ENCODE results near the gene CCHCR1. TPM values are rescaled to one million over a fixed set of nuclear protein-coding genes. Genes with fewer than 3 reads are reported as not detected.

Gene CCHCR1
- total RNA-seq, 1 experiment from 2014 or later, result 43.2 TPM

DNA sequence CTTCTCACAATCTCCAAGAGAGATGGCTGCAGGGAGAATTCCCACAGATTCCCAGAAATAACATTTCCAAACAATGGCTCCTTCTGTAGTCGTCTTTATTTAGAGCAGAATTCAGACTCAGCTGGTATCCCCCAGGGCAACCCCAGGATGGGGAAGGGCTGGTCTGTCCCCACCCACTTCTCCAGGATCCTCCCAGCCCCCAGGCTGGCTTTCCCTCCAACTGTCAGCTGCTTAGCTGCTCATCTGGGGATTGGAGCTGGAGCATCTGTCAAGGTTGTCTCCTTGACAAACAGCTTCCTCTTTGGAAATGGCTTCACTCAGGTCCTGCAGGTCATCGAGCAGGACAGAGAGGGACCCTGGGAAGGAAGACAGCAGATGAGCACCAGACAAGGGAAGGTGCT lies 15.2 kb downstream of the CCHCR1 start:
- no peaks in the 10 kb centered on the region for H3K9me3 Mint-ChIP-seq (ENCODE audit: unreplicated experiment)
- Histone ChIP-seq H3K9me3 (no peaks in the 10 kb centered on the region), H3K27me3 (replicated peaks; ENCODE audit: control insufficient read depth, insufficient read depth, low read length) (no peaks in the 10 kb centered on the region), H3K4me1 (0 out of 2 replicates have a peak, but pooled peaks cover 3% of the 10 kb centered on the region), H3K4me3 (ENCODE audit: low read depth, low read length) (no peak overlapping the region), H3K36me3 (ENCODE audit: control insufficient read depth, insufficient read depth, low read length) (no peaks in the 10 kb centered on the region)
- peaks cover 12% of the 10 kb centered on the region for H3K4me1 Mint-ChIP-seq (ENCODE audit: low read depth, unreplicated experiment)
- CTCF ChIA-PET, result no interaction called here
- POLR2A ChIA-PET, result no interaction called here
- intact Hi-C loops (cut with micrococcal nuclease; ENCODE audit: unreplicated experiment), result no loop called here
- H3K36me3 Mint-ChIP-seq (ENCODE audit: insufficient read depth, unreplicated experiment), result peaks cover 9% of the 10 kb centered on the region
- no peak for DNase-seq
- TF ChIP-seq, protein P1, sequence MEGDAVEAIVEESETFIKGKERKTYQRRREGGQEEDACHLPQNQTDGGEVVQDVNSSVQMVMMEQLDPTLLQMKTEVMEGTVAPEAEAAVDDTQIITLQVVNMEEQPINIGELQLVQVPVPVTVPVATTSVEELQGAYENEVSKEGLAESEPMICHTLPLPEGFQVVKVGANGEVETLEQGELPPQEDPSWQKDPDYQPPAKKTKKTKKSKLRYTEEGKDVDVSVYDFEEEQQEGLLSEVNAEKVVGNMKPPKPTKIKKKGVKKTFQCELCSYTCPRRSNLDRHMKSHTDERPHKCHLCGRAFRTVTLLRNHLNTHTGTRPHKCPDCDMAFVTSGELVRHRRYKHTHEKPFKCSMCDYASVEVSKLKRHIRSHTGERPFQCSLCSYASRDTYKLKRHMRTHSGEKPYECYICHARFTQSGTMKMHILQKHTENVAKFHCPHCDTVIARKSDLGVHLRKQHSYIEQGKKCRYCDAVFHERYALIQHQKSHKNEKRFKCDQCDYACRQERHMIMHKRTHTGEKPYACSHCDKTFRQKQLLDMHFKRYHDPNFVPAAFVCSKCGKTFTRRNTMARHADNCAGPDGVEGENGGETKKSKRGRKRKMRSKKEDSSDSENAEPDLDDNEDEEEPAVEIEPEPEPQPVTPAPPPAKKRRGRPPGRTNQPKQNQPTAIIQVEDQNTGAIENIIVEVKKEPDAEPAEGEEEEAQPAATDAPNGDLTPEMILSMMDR (IDR thresholded peaks at IDR 0.05; ENCODE audit: insufficient read depth in 1 of 2, low read depth in 1 of 2, low read length in 1 of 2, severe bottlenecking in 1 of 2, unreplicated experiment in 1 of 2), result no peak
- no peaks in the 10 kb centered on the region for H3K27me3 Mint-ChIP-seq (ENCODE audit: insufficient read depth, unreplicated experiment)
- BruUV-seq (replicated peaks), result TSS peak; percentile 29
- H3K27ac Mint-ChIP-seq (ENCODE audit: unreplicated experiment), result no peak overlapping the region
- H3K4me3 Mint-ChIP-seq (ENCODE audit: unreplicated experiment), result no peak overlapping the region

DNA sequence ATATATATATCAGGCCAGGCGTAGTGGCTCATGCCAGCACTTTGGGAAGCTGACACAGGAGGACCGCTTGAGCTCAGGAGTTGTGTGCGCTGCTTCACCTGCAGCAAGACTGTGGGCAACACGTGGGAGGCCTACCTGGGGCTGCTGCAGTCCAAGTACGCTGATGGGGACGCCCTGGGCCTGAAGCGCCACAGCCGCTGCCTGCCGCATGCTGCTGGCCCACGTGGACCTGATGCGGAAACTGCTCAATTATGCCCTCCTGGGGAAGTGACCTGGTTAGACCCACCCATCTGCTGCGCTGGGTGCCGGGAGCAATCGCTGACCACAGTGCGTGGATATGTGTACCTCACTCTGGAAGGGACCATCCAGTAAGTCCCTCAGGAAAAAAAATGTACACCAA lies 17.0 kb downstream of the CCHCR1 start:
- H3K4me1 ChIP-seq, result 0 out of 2 replicates have a peak, but pooled peaks cover 3% of the 10 kb centered on the region
- H3K27me3 Mint-ChIP-seq (ENCODE audit: insufficient read depth, unreplicated experiment), result no peaks in the 10 kb centered on the region
- DNase-seq, result no peak
- H3K4me3 ChIP-seq (ENCODE audit: low read depth, low read length), result no peak overlapping the region
- H3K4me1 Mint-ChIP-seq (ENCODE audit: low read depth, unreplicated experiment), result peaks cover 13% of the 10 kb centered on the region
- ChIA-PET CTCF (interaction anchor here (0.6 to 0.7 kb wide), 2 partner anchors 53 to 450 kb away, joined by 3 read pairs; partner anchors contain the start of gene NRM), POLR2A (no interaction called here)
- BruUV-seq (replicated peaks), result no TSS peak
- peaks cover 9% of the 10 kb centered on the region for H3K36me3 Mint-ChIP-seq (ENCODE audit: insufficient read depth, unreplicated experiment)
- H3K9me3 Mint-ChIP-seq (ENCODE audit: unreplicated experiment), result no peaks in the 10 kb centered on the region
- H3K9me3 ChIP-seq, result no peaks in the 10 kb centered on the region
- H3K27ac Mint-ChIP-seq (ENCODE audit: unreplicated experiment), result no peak overlapping the region
- no peaks in the 10 kb centered on the region for H3K27me3 ChIP-seq (replicated peaks; ENCODE audit: control insufficient read depth, insufficient read depth, low read length)
- intact Hi-C loops (cut with micrococcal nuclease; ENCODE audit: unreplicated experiment), result no loop called here
- H3K4me3 Mint-ChIP-seq (ENCODE audit: unreplicated experiment), result no peak overlapping the region
- TF ChIP-seq, protein P1 (IDR thresholded peaks at IDR 0.05; ENCODE audit: insufficient read depth in 1 of 2, low read depth in 1 of 2, low read length in 1 of 2, severe bottlenecking in 1 of 2, unreplicated experiment in 1 of 2), result no peak
- no peaks in the 10 kb centered on the region for H3K36me3 ChIP-seq (ENCODE audit: control insufficient read depth, insufficient read depth, low read length)

DNA sequence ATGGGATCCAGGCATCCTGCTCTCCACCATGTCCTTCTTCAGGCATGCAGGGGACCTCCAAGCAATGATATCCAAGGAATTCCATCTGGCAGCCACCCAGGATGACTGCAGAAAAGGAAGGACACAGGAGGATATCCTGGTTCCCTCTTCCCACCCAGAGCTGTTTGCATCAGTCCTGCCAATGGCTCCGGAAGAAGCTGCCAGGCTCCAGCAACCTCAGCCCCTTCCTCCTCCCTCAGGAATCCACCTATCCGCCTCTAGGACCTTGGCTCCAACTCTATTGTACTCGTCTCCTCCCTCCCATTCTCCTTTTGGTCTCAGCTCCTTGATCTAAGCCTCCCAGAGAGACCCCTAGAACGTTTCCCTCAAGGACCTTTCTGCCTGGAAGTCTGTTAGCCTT lies 18.0 kb downstream of the CCHCR1 start:
- BruUV-seq (replicated peaks), result no TSS peak
- ChIA-PET POLR2A (no interaction called here), CTCF (no interaction called here)
- TF ChIP-seq, protein P1 (IDR thresholded peaks at IDR 0.05; ENCODE audit: insufficient read depth in 1 of 2, low read depth in 1 of 2, low read length in 1 of 2, severe bottlenecking in 1 of 2, unreplicated experiment in 1 of 2), result no peak
- H3K4me3 Mint-ChIP-seq (ENCODE audit: unreplicated experiment), result no peak overlapping the region
- H3K36me3 Mint-ChIP-seq (ENCODE audit: insufficient read depth, unreplicated experiment), result peaks cover 2% of the 10 kb centered on the region
- Histone ChIP-seq H3K27me3 (replicated peaks; ENCODE audit: control insufficient read depth, insufficient read depth, low read length) (no peaks in the 10 kb centered on the region), H3K9me3 (no peaks in the 10 kb centered on the region), H3K36me3 (ENCODE audit: control insufficient read depth, insufficient read depth, low read length) (no peaks in the 10 kb centered on the region), H3K4me3 (ENCODE audit: low read depth, low read length) (no peak overlapping the region), H3K4me1 (0 out of 2 replicates have a peak, but pooled peaks cover 3% of the 10 kb centered on the region)
- no peaks in the 10 kb centered on the region for H3K9me3 Mint-ChIP-seq (ENCODE audit: unreplicated experiment)
- intact Hi-C loops (cut with micrococcal nuclease; ENCODE audit: unreplicated experiment), result no loop called here
- no peak for DNase-seq
- H3K27ac Mint-ChIP-seq (ENCODE audit: unreplicated experiment), result no peak overlapping the region
- no peaks in the 10 kb centered on the region for H3K27me3 Mint-ChIP-seq (ENCODE audit: insufficient read depth, unreplicated experiment)
- peaks cover 13% of the 10 kb centered on the region for H3K4me1 Mint-ChIP-seq (ENCODE audit: low read depth, unreplicated experiment)
